Measurements from ENCODE around the gene GNG8.

Gene GNG8

GRCh38 chr19:46617601-46618000 lies 18.4 kb downstream of the GNG8 start:
- no peak for DNase-seq (ENCODE audit: low read depth)

- no peak for DNase-seq (ENCODE audit: low read depth)
Measured at GRCh38 chr19:46616631-46617322, 19.2 kb downstream of the GNG8 start.

- no peak for DNase-seq (ENCODE audit: low read depth)
Measured at GRCh38 chr19:46615966-46616365, 20.0 kb downstream of the GNG8 start.

- DNase-seq (ENCODE audit: low read depth): peak; percentile 77
Measured at GRCh38 chr19:46614114-46614722, 21.8 kb downstream of the GNG8 start.

GRCh38 chr19:46613525-46613924 lies 22.5 kb downstream of the GNG8 start:
- no peak for DNase-seq (ENCODE audit: low read depth)

- DNase-seq (ENCODE audit: low read depth): no peak
Measured at GRCh38 chr19:46611776-46612175, 24.2 kb downstream of the GNG8 start.

- DNase-seq (ENCODE audit: low read depth): no peak
Measured at GRCh38 chr19:46610851-46611770, 24.9 kb downstream of the GNG8 start.

GRCh38 chr19:46610413-46610775 lies 25.6 kb downstream of the GNG8 start:
- DNase-seq (ENCODE audit: low read depth): no peak

- DNase-seq (ENCODE audit: low read depth): no peak
Measured at GRCh38 chr19:46609511-46610412, 26.2 kb downstream of the GNG8 start.

- no peak for DNase-seq (ENCODE audit: low read depth)
Measured at GRCh38 chr19:46608581-46609345, 27.2 kb downstream of the GNG8 start.

- DNase-seq (ENCODE audit: low read depth): no peak
Measured at GRCh38 chr19:46608178-46608577, 27.8 kb downstream of the GNG8 start.

- DNase-seq (ENCODE audit: low read depth): no peak
Measured at GRCh38 chr19:46607448-46607841, 28.6 kb downstream of the GNG8 start.

GRCh38 chr19:46606681-46607447 lies 29.1 kb downstream of the GNG8 start:
- DNase-seq (ENCODE audit: low read depth): no peak

- no peak for DNase-seq (ENCODE audit: low read depth)
Measured at GRCh38 chr19:46606019-46606418, 30.0 kb downstream of the GNG8 start.

- no peak for DNase-seq (ENCODE audit: low read depth)
Measured at GRCh38 chr19:46605356-46605821, 30.6 kb downstream of the GNG8 start.

GRCh38 chr19:46604781-46605355 lies 31.1 kb downstream of the GNG8 start:
- no peak for DNase-seq (ENCODE audit: low read depth)

- no peak for DNase-seq (ENCODE audit: low read depth)
Measured at GRCh38 chr19:46603752-46604231, 32.2 kb downstream of the GNG8 start.

- DNase-seq (ENCODE audit: low read depth): no peak
Measured at GRCh38 chr19:46603195-46603637, 32.8 kb downstream of the GNG8 start.

- DNase-seq (ENCODE audit: low read depth): no peak
Measured at GRCh38 chr19:46602392-46603194, 33.4 kb downstream of the GNG8 start.

All from activated gamma-delta T cell treated with anti-CD3 and anti-CD28 coated beads, Interleukin-2, amount 50 U/mL, for 16 hours (primary cell).